Bone marrow (tissue), 2 donors: ENCODE data around the gene CD48.
"Not testable (repeated sequence)": the region's sequence is repeated elsewhere in the genome, so short reads cannot be mapped to it uniquely, and the experiment has no call there.

Experiments
- DNase-seq, 2 donors: peaks; one replicate each; lab custom pipeline; 2025; lab: John Stamatoyannopoulos, UW

CD48 gene

GRCh38 chr1:160741612-160742348 lies 30.2 kb upstream of the CD48 start:
- DNase-seq = no peak

- DNase-seq = no peak
Observed at GRCh38 chr1:160741092-160741501, 29.5 kb upstream of the CD48 start.

- no peak for DNase-seq
Observed at GRCh38 chr1:160740133-160740688, 28.6 kb upstream of the CD48 start.

- peak; percentile 26 to 54 for DNase-seq
Observed at GRCh38 chr1:160739098-160739511, 27.5 kb upstream of the CD48 start, which contains the start of gene SLAMF7. Gene SLAMF7, plus strand, starts transcription at chr1:160739247. Its CDS starts 55 bp downstream, at chr1:160739302.

GRCh38 chr1:160738271-160738670 lies 26.6 kb upstream of the CD48 start:
- no peak for DNase-seq

- no peak for DNase-seq
Observed at GRCh38 chr1:160734301-160734700, 22.7 kb upstream of the CD48 start.

- DNase-seq = peak in 1 of 2 donors; percentile 33
Observed at GRCh38 chr1:160733898-160734297, 22.3 kb upstream of the CD48 start.

- DNase-seq = no peak
Observed at GRCh38 chr1:160731990-160732389, 20.4 kb upstream of the CD48 start.

GRCh38 chr1:160731564-160731963 lies 19.9 kb upstream of the CD48 start:
- DNase-seq = not testable (repeated sequence)

- no peak for DNase-seq
Observed at GRCh38 chr1:160727316-160727640, 15.7 kb upstream of the CD48 start.

- peak in 1 of 2 donors; percentile 70 for DNase-seq
Observed at GRCh38 chr1:160726498-160727315, 15.1 kb upstream of the CD48 start.

GRCh38 chr1:160726114-160726497 lies 14.5 kb upstream of the CD48 start:
- no peak for DNase-seq

- no peak for DNase-seq
Observed at GRCh38 chr1:160724465-160725242, 13.0 kb upstream of the CD48 start.

- no peak for DNase-seq
Observed at GRCh38 chr1:160723332-160723731, 11.7 kb upstream of the CD48 start.

GRCh38 chr1:160722726-160723125 lies 11.1 kb upstream of the CD48 start:
- DNase-seq = no peak

- no peak for DNase-seq
Observed at GRCh38 chr1:160721473-160721872, 9.9 kb upstream of the CD48 start.

GRCh38 chr1:160720356-160721085 lies 8.9 kb upstream of the CD48 start:
- DNase-seq = no peak

GRCh38 chr1:160718210-160718609 lies 6.6 kb upstream of the CD48 start:
- no peak for DNase-seq

- DNase-seq = no peak
Observed at GRCh38 chr1:160717306-160717705, 5.7 kb upstream of the CD48 start.

GRCh38 chr1:160716013-160716412 lies 4.4 kb upstream of the CD48 start:
- no peak for DNase-seq

GRCh38 chr1:160714034-160714648 lies 2.5 kb upstream of the CD48 start:
- not testable (repeated sequence) for DNase-seq
